ENCODE data around the gene WNK1.

WNK1 gene

DNA sequence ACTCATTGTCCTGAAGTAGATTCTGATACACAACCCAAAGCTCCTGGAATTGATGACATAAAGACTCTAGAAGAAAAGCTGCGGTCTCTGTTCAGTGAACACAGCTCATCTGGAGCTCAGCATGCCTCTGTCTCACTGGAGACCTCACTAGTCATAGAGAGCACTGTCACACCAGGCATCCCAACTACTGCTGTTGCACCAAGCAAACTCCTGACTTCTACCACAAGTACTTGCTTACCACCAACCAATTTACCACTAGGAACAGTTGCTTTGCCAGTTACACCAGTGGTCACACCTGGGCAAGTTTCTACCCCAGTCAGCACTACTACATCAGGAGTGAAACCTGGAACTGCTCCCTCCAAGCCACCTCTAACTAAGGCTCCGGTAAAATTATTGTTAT, 133.3 kb downstream of the WNK1 start:
- TF ChIP-seq, protein P1, sequence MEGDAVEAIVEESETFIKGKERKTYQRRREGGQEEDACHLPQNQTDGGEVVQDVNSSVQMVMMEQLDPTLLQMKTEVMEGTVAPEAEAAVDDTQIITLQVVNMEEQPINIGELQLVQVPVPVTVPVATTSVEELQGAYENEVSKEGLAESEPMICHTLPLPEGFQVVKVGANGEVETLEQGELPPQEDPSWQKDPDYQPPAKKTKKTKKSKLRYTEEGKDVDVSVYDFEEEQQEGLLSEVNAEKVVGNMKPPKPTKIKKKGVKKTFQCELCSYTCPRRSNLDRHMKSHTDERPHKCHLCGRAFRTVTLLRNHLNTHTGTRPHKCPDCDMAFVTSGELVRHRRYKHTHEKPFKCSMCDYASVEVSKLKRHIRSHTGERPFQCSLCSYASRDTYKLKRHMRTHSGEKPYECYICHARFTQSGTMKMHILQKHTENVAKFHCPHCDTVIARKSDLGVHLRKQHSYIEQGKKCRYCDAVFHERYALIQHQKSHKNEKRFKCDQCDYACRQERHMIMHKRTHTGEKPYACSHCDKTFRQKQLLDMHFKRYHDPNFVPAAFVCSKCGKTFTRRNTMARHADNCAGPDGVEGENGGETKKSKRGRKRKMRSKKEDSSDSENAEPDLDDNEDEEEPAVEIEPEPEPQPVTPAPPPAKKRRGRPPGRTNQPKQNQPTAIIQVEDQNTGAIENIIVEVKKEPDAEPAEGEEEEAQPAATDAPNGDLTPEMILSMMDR (IDR thresholded peaks at IDR 0.05; ENCODE audit: insufficient read depth, low read depth, low read length, missing control alignments) = no peak
- DNase-seq (ENCODE audit: low read depth) = no peak

DNA sequence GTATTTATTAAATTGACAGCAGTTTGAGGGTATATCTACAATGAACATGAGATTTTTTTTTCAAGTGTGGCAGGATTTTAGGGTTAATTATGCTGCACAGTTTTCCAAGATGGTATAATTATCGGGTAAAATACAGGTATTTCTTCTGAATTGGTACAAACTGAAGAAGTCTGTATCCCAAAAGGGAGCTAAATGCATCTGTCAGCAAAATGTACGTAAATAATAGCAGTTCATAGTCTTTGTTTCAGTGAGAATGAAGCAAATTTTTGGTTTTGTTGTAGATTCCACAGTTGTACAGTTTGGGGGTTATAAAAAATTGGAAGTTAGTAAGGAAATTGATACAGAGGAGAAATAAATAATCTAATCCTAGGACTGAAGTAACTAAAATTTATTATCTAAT, 133.8 kb downstream of the WNK1 start:
- no peak for DNase-seq (ENCODE audit: low read depth)
- TF ChIP-seq, protein P1 (IDR thresholded peaks at IDR 0.05; ENCODE audit: insufficient read depth, low read depth, low read length, missing control alignments) = no peak
- no peak overlapping the region for H3K4me3 ChIP-seq (ENCODE audit: low read depth, low read length)

More for the DNA sequence above, 133.3 kb downstream of the WNK1 start:
- no peak overlapping the region for H3K4me3 ChIP-seq (ENCODE audit: low read depth, low read length)

DNA sequence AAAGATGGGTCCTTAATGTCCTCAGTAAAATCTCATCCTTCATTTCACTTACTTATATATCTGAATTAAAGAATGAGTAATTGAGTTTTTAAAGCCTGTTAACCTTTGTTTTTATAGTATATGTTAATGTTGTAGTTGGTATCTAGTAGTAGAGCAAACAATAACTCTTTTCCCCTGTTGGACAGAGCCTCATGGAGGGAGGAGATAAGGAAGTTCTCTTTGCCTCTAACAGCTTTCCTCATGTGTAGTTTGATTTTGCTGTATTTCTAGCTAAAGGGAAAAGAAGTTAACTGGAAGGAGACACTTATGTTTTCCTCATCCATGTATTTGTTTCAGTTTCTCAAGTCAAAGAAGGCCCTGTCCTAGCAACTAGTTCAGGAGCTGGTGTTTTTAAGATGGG, 141.8 kb downstream of the WNK1 start:
- H3K4me3 ChIP-seq (ENCODE audit: low read depth, low read length) = no peak overlapping the region
- TF ChIP-seq, protein P1 (IDR thresholded peaks at IDR 0.05; ENCODE audit: insufficient read depth, low read depth, low read length, missing control alignments) = no peak
- DNase-seq (ENCODE audit: low read depth) = no peak

DNA sequence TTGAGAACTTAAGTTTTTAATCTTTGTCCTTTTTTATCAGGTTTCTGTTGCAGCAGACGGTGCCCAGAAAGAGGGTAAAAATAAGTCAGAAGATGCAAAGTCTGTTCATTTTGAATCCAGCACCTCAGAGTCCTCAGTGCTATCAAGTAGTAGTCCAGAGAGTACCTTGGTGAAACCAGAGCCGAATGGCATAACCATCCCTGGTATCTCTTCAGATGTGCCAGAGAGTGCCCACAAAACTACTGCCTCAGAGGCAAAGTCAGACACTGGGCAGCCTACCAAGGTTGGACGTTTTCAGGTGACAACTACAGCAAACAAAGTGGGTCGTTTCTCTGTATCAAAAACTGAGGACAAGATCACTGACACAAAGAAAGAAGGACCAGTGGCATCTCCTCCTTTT, 143.7 kb downstream of the WNK1 start:
- no peak overlapping the region for H3K4me3 ChIP-seq (ENCODE audit: low read depth, low read length)
- TF ChIP-seq, protein P1 (IDR thresholded peaks at IDR 0.05; ENCODE audit: insufficient read depth, low read depth, low read length, missing control alignments) = no peak
- DNase-seq (ENCODE audit: low read depth) = no peak

DNA sequence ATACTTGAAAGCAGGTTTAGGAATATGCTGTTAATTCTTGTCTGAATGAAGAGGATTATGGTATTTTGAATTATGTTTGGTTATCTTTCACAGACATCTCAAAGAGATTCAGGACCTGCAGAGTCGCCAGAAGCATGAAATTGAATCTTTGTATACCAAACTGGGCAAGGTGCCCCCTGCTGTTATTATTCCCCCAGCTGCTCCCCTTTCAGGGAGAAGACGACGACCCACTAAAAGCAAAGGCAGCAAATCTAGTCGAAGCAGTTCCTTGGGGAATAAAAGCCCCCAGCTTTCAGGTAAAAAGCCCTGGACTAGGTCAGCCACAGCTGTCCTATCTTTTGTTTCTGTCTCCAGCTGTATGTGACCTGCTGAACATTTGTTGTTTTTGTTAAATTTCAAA, 145.0 kb downstream of the WNK1 start:
- H3K4me3 ChIP-seq (ENCODE audit: low read depth, low read length) = no peak overlapping the region
- no peak for DNase-seq (ENCODE audit: low read depth)
- TF ChIP-seq, protein P1 (IDR thresholded peaks at IDR 0.05; ENCODE audit: insufficient read depth, low read depth, low read length, missing control alignments) = no peak

DNA sequence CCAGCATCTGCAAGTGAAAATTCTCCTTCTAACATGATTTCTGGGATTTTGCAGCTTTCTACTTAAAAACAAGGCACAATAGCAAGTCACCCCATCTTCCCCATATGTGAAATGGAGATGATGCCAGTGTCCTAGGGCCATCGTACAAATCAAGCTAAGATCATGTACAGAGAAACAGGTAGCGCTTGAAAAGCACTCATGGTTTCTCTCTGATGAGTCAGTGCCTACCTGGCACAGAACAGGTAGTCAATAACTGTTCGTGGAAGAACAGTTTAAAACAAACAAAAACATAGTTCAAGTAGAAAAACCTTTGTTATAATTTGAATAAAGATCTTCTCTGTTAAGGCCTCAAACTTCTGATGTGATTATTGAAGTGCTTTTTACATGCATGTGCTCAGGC, 150.2 kb downstream of the WNK1 start:
- no peak for DNase-seq (ENCODE audit: low read depth)
- H3K4me3 ChIP-seq (ENCODE audit: low read depth, low read length) = no peak overlapping the region
- TF ChIP-seq, protein P1 (IDR thresholded peaks at IDR 0.05; ENCODE audit: insufficient read depth, low read depth, low read length, missing control alignments) = no peak

DNA sequence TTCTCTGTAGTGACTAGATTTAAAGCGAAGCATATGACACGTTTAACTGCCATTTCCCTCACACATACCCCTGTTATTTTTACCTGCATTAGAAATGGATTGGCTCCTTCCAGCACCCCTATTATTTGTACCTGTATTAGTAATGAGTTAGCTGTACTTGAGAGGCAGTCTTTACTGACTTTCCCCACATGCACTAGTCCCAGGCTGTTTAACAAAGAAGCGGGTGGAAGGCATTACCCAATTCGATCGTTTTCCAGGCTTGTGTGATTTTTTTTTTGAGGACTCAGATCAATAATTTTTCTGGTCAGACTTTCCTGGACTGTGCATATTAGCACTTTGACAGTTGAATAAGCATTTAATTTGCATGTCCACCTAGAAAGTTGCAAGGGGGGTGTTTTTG, 150.7 kb downstream of the WNK1 start:
- no peak for DNase-seq (ENCODE audit: low read depth)
- no peak overlapping the region for H3K4me3 ChIP-seq (ENCODE audit: low read depth, low read length)
- TF ChIP-seq, protein P1 (IDR thresholded peaks at IDR 0.05; ENCODE audit: insufficient read depth, low read depth, low read length, missing control alignments) = no peak
